HepG2 (cell line): ENCODE results near the gene ADAMTS17. TPM values are rescaled to one million over a fixed set of nuclear protein-coding genes. Genes with fewer than 3 reads are reported as not detected.

Experiments used
- ATAC-seq: fragments of 200-7000 bp; cut with Tn5 transposase; 3 replicates; pipeline ENCODE4 v1.9.1; 2020; ENCODE audit warnings: mild to moderate bottlenecking, moderate library complexity
- BruUV-seq: library from RNA; stranded (reverse); fragments of 400-500 nt; replicated peaks from 2 replicates; lab custom pipeline; 2021; lab: Mats Ljungman, UMichigan
- CTCF ChIA-PET: fragments of 300-600 bp; formaldehyde crosslinking; extraction: SDS; loops from one replicate; lab custom pipeline; 2021; ENCODE audit warnings: low total read pairs, inconsistent platforms, low intra/inter-chr PET ratio; lab: Yijun Ruan, JAX
- POLR2A ChIA-PET: fragments of 350-600 bp; sonication (Branson Sonifier 250); formaldehyde crosslinking; loops from one replicate; lab custom pipeline; 2020; ENCODE audit warnings: antibody characterized with exemption, inconsistent platforms; lab: Yijun Ruan, JAX
- DNase-seq: peaks from one replicate; pipeline ENCODE4 v3.0.0-alpha.2; 2015; ENCODE audit warnings: low spot score
- FAIRE-seq: peaks from 3 replicates; lab custom pipeline; 2011; peaks lifted over from hg19 to GRCh38; lab: Jason Lieb, UNC
- H2AFZ ChIP-seq: one replicate; pipeline ENCODE4 v1.6.1; 2011; ENCODE audit warnings: low read length, inconsistent platforms
- H3K27ac ChIP-seq: fragments of 300-600 bp; 3 replicates; pipeline ENCODE4 v1.8.0; 2011; ENCODE audit warnings: mixed run types, mild to moderate bottlenecking, mixed read lengths, low read length, inconsistent platforms; ENCODE audit not compliant: insufficient read depth; ENCODE audit errors: extremely low read length
- H3K27me3 ChIP-seq, 2 experiments: fragments of 200-600 bp in 1 of 2; 2 replicates in 1 of 2; 3 replicates in 1 of 2; pipeline versions ENCODE4 v1.6.0 to v1.8.0; 2011; ENCODE audit warnings: low read length in 2 of 2, mild to moderate bottlenecking in 2 of 2, moderate library complexity in 2 of 2, inconsistent platforms in 1 of 2; ENCODE audit not compliant: insufficient read depth in 2 of 2, control insufficient read depth in 1 of 2
- H3K36me3 ChIP-seq, 2 experiments: fragments of 200-600 bp in 1 of 2; replicated peaks in 1 of 2; 2 replicates in 1 of 2; 3 replicates in 1 of 2; pipeline versions ENCODE4 v1.5.1 to v1.8.0; 2011; ENCODE audit warnings: low read length in 2 of 2, inconsistent platforms in 1 of 2; ENCODE audit not compliant: insufficient read depth in 2 of 2, control insufficient read depth in 1 of 2
- H3K4me1 ChIP-seq: 2 replicates; pipeline ENCODE4 v1.5.1; 2012; ENCODE audit warnings: low read length, inconsistent platforms; ENCODE audit not compliant: insufficient read depth
- H3K4me2 ChIP-seq: 2 replicates; pipeline ENCODE4 v1.6.0; 2011; ENCODE audit warnings: low read depth, low read length, inconsistent platforms
- H3K4me3 ChIP-seq, 3 experiments: fragments of 200-600 bp in 1 of 3; sonication (generic), shearing (Covaris generic) in 1 of 3; replicated peaks in 1 of 3; 2 replicates each; pipeline ENCODE4 v1.5.1; 2011 to 2016; ENCODE audit warnings: low read length in 3 of 3, inconsistent platforms in 2 of 3, low read depth in 2 of 3, mild to moderate bottlenecking in 2 of 3, control low read depth in 1 of 3, mixed read lengths in 1 of 3; ENCODE audit not compliant: insufficient read depth in 1 of 3
- H3K79me2 ChIP-seq: one replicate; pipeline ENCODE4 v1.6.1; 2011; ENCODE audit warnings: low read length, inconsistent platforms; ENCODE audit not compliant: insufficient read depth
- H3K9ac ChIP-seq: 2 replicates; pipeline ENCODE4 v1.6.0; 2011; ENCODE audit warnings: mild to moderate bottlenecking, low read depth, low read length, inconsistent platforms; ENCODE audit not compliant: insufficient read depth
- H3K9me3 ChIP-seq: 2 replicates; pipeline ENCODE4 v1.5.1; 2012; ENCODE audit warnings: mild to moderate bottlenecking, low read length
- H4K20me1 ChIP-seq: 2 replicates; pipeline ENCODE4 v1.6.0; 2011; ENCODE audit warnings: inconsistent platforms, mild to moderate bottlenecking, low read length, moderate library complexity; ENCODE audit not compliant: insufficient read depth
- ARNT2 ChIP-seq: sonication (generic); formaldehyde crosslinking; IDR thresholded peaks from 2 replicates; pipeline ENCODE4 v1.8.0; 2022; ENCODE audit warnings: mild to moderate bottlenecking, low read depth, missing genetic modification reagents, moderate library complexity
- ESRRA ChIP-seq: sonication (generic); formaldehyde crosslinking; IDR thresholded peaks from 2 replicates; pipeline ENCODE4 v1.5.1; 2020; ENCODE audit warnings: mild to moderate bottlenecking, low read depth, missing genetic modification reagents
- GABPA ChIP-seq, 2 experiments: IDR thresholded peaks; 2 replicates each; pipeline ENCODE4 v1.6.1; 2011 to 2016; ENCODE audit warnings: low read depth in 2 of 2, low read length in 1 of 2, missing biosample characterization in 1 of 2, missing genetic modification characterization in 1 of 2
- GATAD1 ChIP-seq: IDR thresholded peaks from 2 replicates; pipeline ENCODE4 v1.6.1; 2016; ENCODE audit warnings: missing genetic modification reagents, missing compliant biosample characterization
- JUNB ChIP-seq: sonication (generic); formaldehyde crosslinking; IDR thresholded peaks from 2 replicates; pipeline ENCODE4 v1.8.0; 2022; ENCODE audit warnings: missing genetic modification reagents, mild to moderate bottlenecking, borderline replicate concordance
- SPEN ChIP-seq: sonication (generic); formaldehyde crosslinking; IDR thresholded peaks from 2 replicates; pipeline ENCODE4 v1.5.1; 2020; ENCODE audit warnings: low read depth, mild to moderate bottlenecking, missing genetic modification reagents
- ZBTB20 ChIP-seq: sonication (generic); formaldehyde crosslinking; IDR thresholded peaks from 2 replicates; pipeline ENCODE4 v1.8.1; 2023; ENCODE audit warnings: missing genetic modification reagents, low read depth, mild to moderate bottlenecking, borderline replicate concordance
- ZNF12 ChIP-seq: sonication (generic); formaldehyde crosslinking; IDR thresholded peaks from 2 replicates; pipeline ENCODE4 v1.5.0; 2020; ENCODE audit warnings: missing genetic modification reagents
- ZNF879 ChIP-seq: sonication (generic); formaldehyde crosslinking; IDR thresholded peaks from 2 replicates; pipeline ENCODE4 v1.8.1; 2023; ENCODE audit warnings: missing genetic modification reagents
- WGBS: methylation state at CpG from one replicate; pipeline ENCODE4 v1.1.6; 2017; ENCODE audit warnings: low lambda C conversion rate; 5-methylcytosine and 5-hydroxymethylcytosine counted together
- in situ Hi-C: cut with HindIII; loops from 2 replicates; pipeline ENCODE4 v1.10.0; 2017; ENCODE audit warnings: low pct_unique_long_range_greater_than_20kb; ENCODE audit not compliant: extremely low pct_ligation_motif_present
- intact Hi-C: fragments of 100-400 bp; cut with micrococcal nuclease; formaldehyde crosslinking; loops from one replicate; pipeline ENCODE4 v1.10.0; 2022; ENCODE audit not compliant: unreplicated experiment
- polyA plus RNA-seq, 8 experiments: library from polyadenylated mRNA; depleted of rRNA in 3 of 8; stranded (reverse) in 7 of 8; unstranded in 1 of 8; fragments of >200 nt; fragmentation: Illumina TruSeq in 4 of 8; extraction: Trizol in 4 of 8; gene quantifications; 2 replicates each; pipeline versions ENCODE4 v1.2.1 to v1.2.3, GENCODE V29; 2011 to 2016; ENCODE audit warnings: low read depth in 4 of 8, missing spikeins in 1 of 8, mixed read lengths in 1 of 8; ENCODE audit not compliant: insufficient read depth in 1 of 8
- total RNA-seq, 5 experiments: library from RNA; depleted of rRNA; stranded (reverse); fragments of >200 nt; fragmentation: Illumina TruSeq; extraction: Trizol; gene quantifications; 2 replicates each; pipeline ENCODE4 v1.2.3, GENCODE V29; 2016; ENCODE audit warnings: low read depth in 1 of 5

Gene ADAMTS17
- total and polyA plus RNA-seq, 2 of the 13 experiments (the other 11 are each of a cell fraction or from before 2014, with no cell fraction given): 0.02 to 0.04 TPM

DNA sequence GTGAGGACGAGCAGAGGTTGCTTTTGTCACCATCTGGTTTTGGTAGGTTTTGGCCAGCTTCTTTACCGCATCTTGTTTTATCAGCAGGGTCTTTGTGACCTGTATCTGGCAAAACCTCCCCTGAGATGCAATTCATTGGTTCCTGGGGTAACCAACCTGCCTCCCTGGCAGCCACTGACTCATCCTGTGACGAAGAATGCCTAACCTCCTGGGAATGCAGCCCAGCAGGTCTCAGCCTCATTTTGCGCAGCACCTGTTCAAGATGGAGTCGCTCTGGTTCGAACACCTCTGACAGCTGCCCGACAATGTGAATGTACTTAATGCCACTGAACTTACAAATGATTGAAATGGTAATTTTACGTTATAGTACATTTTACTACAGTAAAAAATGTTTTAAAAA, 6.8 kb upstream of the ADAMTS17 start:
- Histone ChIP-seq H3K9me3 (no peaks in the 10 kb centered on the region), H2AFZ (no peak overlapping the region), H3K27ac (no peak overlapping the region), H3K4me1 (peaks cover 19% of the 10 kb centered on the region), H3K4me3 (no peak overlapping the region), H3K4me2 (no peak overlapping the region), H3K79me2 (no peaks in the 10 kb centered on the region), H3K36me3 (no peaks in the 10 kb centered on the region), H3K27me3 (peaks cover 0 to 5% of the 10 kb centered on the region in 2 experiments; a peak in 2 of 5 replicates), H3K9ac (no peak overlapping the region), H4K20me1 (no peaks in the 10 kb centered on the region)
- POLR2A ChIA-PET: no interaction called here
- WGBS: 59% methylated on average over 8 of the region's 8 CpGs
- CTCF ChIA-PET: interaction anchor here (3.0 kb wide), 1 partner anchor 34 kb away, joined by 41 read pairs; no protein-coding TSS in a partner anchor
- no peak for FAIRE-seq
- TF ChIP-seq SPEN (CRISPR knock-in tag) (no peak), ZNF879 (CRISPR knock-in tag) (no peak), ZBTB20 (CRISPR knock-in tag) (no peak), ZNF12 (no peak), JUNB (no peak), ARNT2 (CRISPR knock-in tag) (no peak), GABPA (IDR thresholded peaks at IDR 0.05; ENCODE audit: low read depth, low read length) (no peak), GABPA (CRISPR knock-in tag; IDR thresholded peaks at IDR 0.05; ENCODE audit: low read depth) (no peak), GATAD1 (no peak), ESRRA (no peak)
- BruUV-seq: no TSS peak
- intact Hi-C loops: no loop called here
- DNase-seq: no peak
- in situ Hi-C loops: loop anchor here (25.0 kb wide), 2 partner anchors 411 to 1086 kb away; partner anchors contain the start of gene LRRC28
- no peak for ATAC-seq
